DND-41 (cell line): ENCODE measurements around the gene AFF2.

Source experiments
- ATAC-seq: fragments of 200-7000 bp; cut with Tn5 transposase; 3 replicates; pipeline ENCODE4 v1.9.1; 2021; ENCODE audit warnings: low read depth; ENCODE audit not compliant: insufficient read depth
- DNase-seq: peaks from one replicate; pipeline ENCODE4 v3.0.0-alpha.2; 2020
- H2AFZ ChIP-seq: 2 replicates; pipeline ENCODE4 v1.6.0; 2012; ENCODE audit warnings: low read depth, low read length
- H3K27ac ChIP-seq: 2 replicates; pipeline ENCODE4 v1.5.1; 2012; ENCODE audit warnings: low read length, inconsistent platforms
- H3K27me3 ChIP-seq: fragments of 200-600 bp; sonication (generic); 2 replicates; pipeline ENCODE4 v1.6.0; 2012; ENCODE audit warnings: low read length, mild to moderate bottlenecking, inconsistent platforms; ENCODE audit not compliant: insufficient read depth, poor library complexity
- H3K36me3 ChIP-seq: 2 replicates; pipeline ENCODE4 v1.5.1; 2012; ENCODE audit warnings: low read length, inconsistent platforms; ENCODE audit not compliant: insufficient read depth
- H3K4me1 ChIP-seq: 2 replicates; pipeline ENCODE4 v1.5.1; 2012; ENCODE audit warnings: mild to moderate bottlenecking, low read length; ENCODE audit not compliant: insufficient read depth
- H3K4me2 ChIP-seq: 2 replicates; pipeline ENCODE4 v1.6.0; 2012; ENCODE audit warnings: mild to moderate bottlenecking, moderate library complexity, low read length, inconsistent platforms; ENCODE audit not compliant: insufficient read depth
- H3K4me3 ChIP-seq, 2 experiments: fragments of 200-600 bp in 1 of 2; shearing (Covaris generic) in 1 of 2; 2 replicates each; pipeline ENCODE4 v1.5.1; 2012 to 2016; ENCODE audit warnings: inconsistent platforms in 2 of 2, low read length in 2 of 2, mild to moderate bottlenecking in 2 of 2, low read depth in 1 of 2, moderate library complexity in 1 of 2
- H3K79me2 ChIP-seq: 2 replicates; pipeline ENCODE4 v1.6.0; 2012; ENCODE audit warnings: low read length, inconsistent platforms; ENCODE audit not compliant: insufficient read depth
- H3K9ac ChIP-seq: 2 replicates; pipeline ENCODE4 v1.6.0; 2012; ENCODE audit warnings: low read depth, mild to moderate bottlenecking, inconsistent platforms, low read length, moderate library complexity
- H3K9me3 ChIP-seq: 2 replicates; pipeline ENCODE4 v1.5.1; 2012; ENCODE audit warnings: low read length, moderate library complexity, mild to moderate bottlenecking, inconsistent platforms; ENCODE audit not compliant: insufficient read depth, severe bottlenecking
- H4K20me1 ChIP-seq: 2 replicates; pipeline ENCODE4 v1.6.0; 2012; ENCODE audit warnings: low read length; ENCODE audit not compliant: insufficient read depth
- EZH2 ChIP-seq: IDR thresholded peaks from 3 replicates; pipeline ENCODE4 v1.6.1; 2012; ENCODE audit warnings: borderline replicate concordance, low read depth, mild to moderate bottlenecking, moderate library complexity, low read length, inconsistent platforms; ENCODE audit not compliant: severe bottlenecking
- TF ChIP-seq, protein P1 (sequence below): IDR thresholded peaks from 2 replicates; pipeline ENCODE4 v1.5.1; 2012; ENCODE audit warnings: borderline replicate concordance, low read length, moderate library complexity, mild to moderate bottlenecking; ENCODE audit not compliant: poor library complexity, severe bottlenecking; ENCODE audit errors: extremely low read depth

Gene AFF2

DNA sequence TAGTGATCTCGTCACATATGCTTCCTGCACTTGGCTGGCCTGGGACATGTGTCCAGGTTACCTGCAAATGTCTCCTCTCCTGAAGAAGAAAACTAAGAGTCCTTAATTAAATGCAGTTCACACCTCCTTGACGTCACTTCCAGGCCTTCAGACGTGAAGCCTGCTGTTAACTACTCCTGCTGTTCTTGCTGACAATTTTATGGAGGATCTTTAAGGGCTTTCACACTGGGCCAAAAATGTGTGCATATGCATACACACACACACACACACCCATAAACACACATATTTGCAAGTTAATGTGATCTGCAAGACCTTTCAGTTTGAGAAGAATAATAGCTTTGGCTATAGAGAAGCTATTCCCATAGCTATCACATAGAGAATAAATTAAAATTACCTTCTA, 267.9 kb downstream of the AFF2 start:
- no peaks in the 10 kb centered on the region for H3K4me1 ChIP-seq
- no peaks in the 10 kb centered on the region for H3K27me3 ChIP-seq
- ATAC-seq (no peak), DNase-seq (no peak)
- no peaks in the 10 kb centered on the region for H3K36me3 ChIP-seq
- H4K20me1 ChIP-seq: no peaks in the 10 kb centered on the region
- H3K4me2 ChIP-seq: no peak overlapping the region
- no peak for TF ChIP-seq EZH2
- TF ChIP-seq, protein P1, sequence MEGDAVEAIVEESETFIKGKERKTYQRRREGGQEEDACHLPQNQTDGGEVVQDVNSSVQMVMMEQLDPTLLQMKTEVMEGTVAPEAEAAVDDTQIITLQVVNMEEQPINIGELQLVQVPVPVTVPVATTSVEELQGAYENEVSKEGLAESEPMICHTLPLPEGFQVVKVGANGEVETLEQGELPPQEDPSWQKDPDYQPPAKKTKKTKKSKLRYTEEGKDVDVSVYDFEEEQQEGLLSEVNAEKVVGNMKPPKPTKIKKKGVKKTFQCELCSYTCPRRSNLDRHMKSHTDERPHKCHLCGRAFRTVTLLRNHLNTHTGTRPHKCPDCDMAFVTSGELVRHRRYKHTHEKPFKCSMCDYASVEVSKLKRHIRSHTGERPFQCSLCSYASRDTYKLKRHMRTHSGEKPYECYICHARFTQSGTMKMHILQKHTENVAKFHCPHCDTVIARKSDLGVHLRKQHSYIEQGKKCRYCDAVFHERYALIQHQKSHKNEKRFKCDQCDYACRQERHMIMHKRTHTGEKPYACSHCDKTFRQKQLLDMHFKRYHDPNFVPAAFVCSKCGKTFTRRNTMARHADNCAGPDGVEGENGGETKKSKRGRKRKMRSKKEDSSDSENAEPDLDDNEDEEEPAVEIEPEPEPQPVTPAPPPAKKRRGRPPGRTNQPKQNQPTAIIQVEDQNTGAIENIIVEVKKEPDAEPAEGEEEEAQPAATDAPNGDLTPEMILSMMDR: no peak
- H3K9ac ChIP-seq: no peak overlapping the region
- H3K27ac ChIP-seq: no peak overlapping the region
- no peaks in the 10 kb centered on the region for H3K79me2 ChIP-seq
- H2AFZ ChIP-seq: no peak overlapping the region
- no peak overlapping the region for H3K4me3 ChIP-seq
- H3K9me3 ChIP-seq: no peaks in the 10 kb centered on the region

DNA sequence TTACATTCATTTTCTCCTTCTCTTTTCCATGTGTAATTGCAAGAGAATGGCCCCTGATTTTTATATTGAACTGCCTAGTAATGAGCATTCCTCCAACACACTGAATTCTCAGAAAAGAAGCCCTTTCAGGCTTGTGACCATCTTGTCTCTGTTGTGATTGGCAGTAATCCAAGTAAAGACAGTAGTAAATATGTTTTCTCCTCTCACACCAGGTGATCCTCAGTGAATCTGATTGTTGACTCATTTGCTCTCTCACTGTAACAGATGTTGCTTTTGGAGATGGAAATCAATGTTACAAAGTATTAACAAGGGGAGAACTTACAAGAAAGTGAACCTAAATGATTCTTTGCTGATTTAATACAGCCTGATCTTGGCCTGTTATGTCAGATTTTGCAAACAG, 271.0 kb downstream of the AFF2 start:
- no peaks in the 10 kb centered on the region for H3K79me2 ChIP-seq
- no peak overlapping the region for H3K4me3 ChIP-seq
- H3K27me3 ChIP-seq: no peaks in the 10 kb centered on the region
- TF ChIP-seq EZH2: no peak
- TF ChIP-seq, protein P1: no peak
- ATAC-seq (no peak), DNase-seq (no peak)
- no peaks in the 10 kb centered on the region for H3K4me1 ChIP-seq
- H4K20me1 ChIP-seq: no peaks in the 10 kb centered on the region
- no peak overlapping the region for H3K9ac ChIP-seq
- peaks cover 3% of the 10 kb centered on the region for H3K9me3 ChIP-seq
- H3K4me2 ChIP-seq: no peak overlapping the region
- no peak overlapping the region for H2AFZ ChIP-seq
- H3K27ac ChIP-seq: no peak overlapping the region
- no peaks in the 10 kb centered on the region for H3K36me3 ChIP-seq

DNA sequence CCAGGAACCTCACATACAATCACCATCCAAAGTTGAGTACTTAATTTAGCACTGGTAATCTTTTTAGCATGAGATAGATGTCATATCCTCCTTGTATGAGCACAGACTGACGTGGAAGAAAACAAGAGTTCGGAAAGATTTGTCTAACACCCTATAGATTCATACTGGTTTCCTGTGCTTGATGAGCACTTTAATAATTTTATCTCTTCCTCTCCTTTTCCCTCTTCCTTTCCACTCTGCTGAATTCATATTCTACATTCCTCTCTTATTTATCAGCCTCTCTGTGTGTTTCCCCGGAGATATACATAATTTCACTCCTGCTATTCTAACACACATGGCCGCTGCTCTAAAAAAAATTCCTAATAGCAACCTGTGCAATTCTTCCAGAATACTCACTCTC, 273.9 kb downstream of the AFF2 start:
- Histone ChIP-seq H3K27ac (no peak overlapping the region), H3K9me3 (peaks cover 3% of the 10 kb centered on the region), H3K4me2 (no peak overlapping the region), H4K20me1 (no peaks in the 10 kb centered on the region), H3K4me3 (no peak overlapping the region), H3K4me1 (no peaks in the 10 kb centered on the region), H3K9ac (no peak overlapping the region), H3K36me3 (no peaks in the 10 kb centered on the region), H3K27me3 (no peaks in the 10 kb centered on the region), H2AFZ (no peak overlapping the region), H3K79me2 (no peaks in the 10 kb centered on the region)
- DNase-seq (no peak), ATAC-seq (no peak)
- TF ChIP-seq EZH2: no peak
- TF ChIP-seq, protein P1: no peak

DNA sequence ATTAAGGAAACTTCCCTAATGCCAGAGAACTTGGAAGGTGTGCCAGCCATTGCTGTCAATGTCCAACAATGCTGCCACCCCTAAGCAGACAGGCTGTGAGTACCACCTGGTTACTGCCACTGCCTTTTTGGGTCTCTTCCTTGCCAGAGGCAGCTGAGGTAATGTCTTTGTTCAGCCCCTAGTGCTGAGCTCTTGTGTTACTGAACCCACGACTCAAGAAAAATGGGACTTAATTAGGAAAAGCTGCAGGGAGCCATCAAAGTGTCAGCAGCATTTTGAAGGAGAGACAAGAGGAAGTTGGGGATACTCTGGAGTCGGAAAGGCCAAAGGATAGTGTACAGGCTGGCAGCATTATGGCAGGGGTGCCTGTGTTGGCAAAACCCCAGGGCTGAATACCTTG, 283.7 kb downstream of the AFF2 start:
- no peaks in the 10 kb centered on the region for H3K79me2 ChIP-seq
- no peak for TF ChIP-seq EZH2
- TF ChIP-seq, protein P1: no peak
- H3K27ac ChIP-seq: no peak overlapping the region
- DNase-seq: no peak
- no peaks in the 10 kb centered on the region for H3K27me3 ChIP-seq
- H3K4me2 ChIP-seq: no peak overlapping the region
- no peak overlapping the region for H3K4me3 ChIP-seq
- no peaks in the 10 kb centered on the region for H3K36me3 ChIP-seq
- ATAC-seq: no peak
- no peak overlapping the region for H3K9ac ChIP-seq
- H3K9me3 ChIP-seq: no peaks in the 10 kb centered on the region
- no peak overlapping the region for H2AFZ ChIP-seq
- no peaks in the 10 kb centered on the region for H4K20me1 ChIP-seq
- no peaks in the 10 kb centered on the region for H3K4me1 ChIP-seq
